D721Med (cell line): Measurements from ENCODE around the gene CRAT.

Experiments
- DNase-seq: peaks from one replicate; pipeline ENCODE4 v3.0.0; 2011; ENCODE audit warnings: low spot score; ENCODE audit not compliant: insufficient read length
- FAIRE-seq: peaks from 2 replicates; lab custom pipeline; 2011; peaks lifted over from hg19 to GRCh38; lab: Jason Lieb, UNC
- CTCF ChIP-seq: IDR thresholded peaks from 2 replicates; pipeline ENCODE4 v1.5.1; 2012; ENCODE audit warnings: mild to moderate bottlenecking, control low read depth; ENCODE audit not compliant: insufficient read depth; ENCODE audit errors: missing control alignments

CRAT gene

GRCh38 chr9:129059796-129060785 is 50.5 kb downstream of the CRAT start:
- TF ChIP-seq CTCF, result no peak
- DNase-seq (no peak), FAIRE-seq (no peak)

GRCh38 chr9:129058965-129059795 is 51.4 kb downstream of the CRAT start:
- DNase-seq (no peak), FAIRE-seq (no peak)
- no peak for TF ChIP-seq CTCF

GRCh38 chr9:129054163-129054851 is 56.3 kb downstream of the CRAT start:
- DNase-seq, result no peak
- no peak for TF ChIP-seq CTCF
- FAIRE-seq, result no peak

- FAIRE-seq, result no peak
Measured at GRCh38 chr9:129053020-129053419, 57.6 kb downstream of the CRAT start.

GRCh38 chr9:129052592-129052991 is 58.0 kb downstream of the CRAT start:
- TF ChIP-seq CTCF, result no peak
- no peak for DNase-seq
- FAIRE-seq, result no peak

More at GRCh38 chr9:129053020-129053419, 57.6 kb downstream of the CRAT start:
- TF ChIP-seq CTCF, result no peak
- DNase-seq, result no peak
